NCI-H2196 treated with DMSO at 0.1 percent for 48 hours (cell line): Measurements from ENCODE around the gene SEC61B.
"Not testable (repeated sequence)": the region's sequence is repeated elsewhere in the genome, so short reads cannot be mapped to it uniquely, and the experiment has no call there.

Experiments used
- DNase-seq: peaks from one replicate; lab custom pipeline; 2025; ENCODE audit not compliant: unreplicated experiment; lab: John Stamatoyannopoulos, UW

SEC61B gene

DNA sequence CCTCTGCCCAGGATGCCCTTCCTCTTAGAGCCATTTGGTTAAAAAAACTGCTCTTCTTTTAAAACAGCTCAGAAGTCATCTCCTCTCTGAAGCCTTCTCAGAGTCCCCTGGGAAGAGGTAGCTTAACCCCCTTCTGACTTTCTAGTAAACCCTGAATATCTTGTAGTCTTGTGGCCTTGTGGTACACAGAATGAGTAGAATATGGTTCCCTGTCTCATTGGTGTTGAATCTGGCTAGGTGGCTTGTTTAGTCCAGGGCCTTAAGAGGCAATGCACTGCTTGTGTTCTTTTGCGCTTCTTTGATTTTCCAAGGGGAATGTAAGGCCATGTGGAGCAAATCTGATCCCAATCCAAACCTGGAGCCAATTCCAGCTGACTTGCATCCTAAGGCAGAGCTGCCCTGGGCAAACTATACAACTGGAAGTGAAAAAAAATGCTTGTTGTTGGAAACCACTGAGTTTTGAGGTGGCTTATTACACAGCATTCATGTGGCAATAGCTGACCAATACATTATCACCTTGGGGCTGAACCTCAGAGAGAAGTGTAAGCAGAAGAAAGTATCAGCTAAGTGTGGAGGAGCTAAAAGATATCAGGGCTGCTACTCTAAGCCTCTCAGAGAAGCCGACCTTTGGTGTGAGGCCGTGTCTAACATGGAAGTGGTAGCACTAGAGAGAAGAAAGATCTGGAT lies 31.3 kb upstream of the SEC61B start:
- no peak for DNase-seq

- no peak for DNase-seq
Measured at GRCh38 chr9:99192786-99193465, 29.2 kb upstream of the SEC61B start.

DNA sequence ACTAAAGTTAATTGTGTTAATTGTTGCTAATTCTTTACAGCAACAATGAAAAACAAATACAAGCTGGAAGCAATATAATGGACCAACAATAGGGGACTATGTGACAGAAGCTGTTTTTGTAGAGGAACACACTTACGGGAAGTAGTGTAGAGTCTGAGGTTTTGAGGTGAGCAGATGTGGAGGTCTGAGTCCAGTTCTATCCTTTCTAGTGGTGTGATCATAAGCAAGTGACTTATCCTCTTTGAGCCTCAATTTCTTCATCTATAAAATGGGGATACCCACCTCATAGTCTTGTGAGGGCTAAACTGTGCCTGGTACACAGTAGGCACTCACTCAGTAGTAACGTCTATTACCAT lies 28.6 kb upstream of the SEC61B start:
- DNase-seq: no peak

- DNase-seq: not testable (repeated sequence)
Measured at GRCh38 chr9:99196484-99196883, 25.6 kb upstream of the SEC61B start.

DNA sequence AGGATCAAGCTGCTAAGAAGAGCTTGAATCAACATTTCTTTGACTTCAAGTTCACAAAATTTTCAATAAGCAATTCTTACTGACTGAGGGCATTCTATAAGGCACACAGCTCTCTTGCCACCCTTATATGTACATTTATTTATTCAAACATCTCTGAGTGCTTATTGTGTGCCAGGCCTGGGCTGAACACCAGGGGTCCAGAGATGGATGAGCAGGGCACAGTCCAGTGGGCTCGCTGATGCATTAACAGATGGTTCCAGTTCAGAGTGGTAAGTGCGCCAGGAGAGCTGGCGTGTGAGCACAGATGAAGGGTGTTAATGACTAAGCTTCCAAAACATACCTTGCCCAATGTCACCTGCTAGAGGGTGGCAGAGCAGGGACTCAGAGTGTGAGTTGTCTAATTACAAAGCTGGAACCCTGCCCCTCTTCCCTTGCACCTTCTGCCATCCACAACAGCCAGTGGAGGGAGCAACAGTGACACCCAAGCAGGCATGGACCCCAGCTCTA lies 24.9 kb upstream of the SEC61B start:
- DNase-seq: no peak

GRCh38 chr9:99197987-99198386 lies 24.1 kb upstream of the SEC61B start:
- no peak for DNase-seq

DNA sequence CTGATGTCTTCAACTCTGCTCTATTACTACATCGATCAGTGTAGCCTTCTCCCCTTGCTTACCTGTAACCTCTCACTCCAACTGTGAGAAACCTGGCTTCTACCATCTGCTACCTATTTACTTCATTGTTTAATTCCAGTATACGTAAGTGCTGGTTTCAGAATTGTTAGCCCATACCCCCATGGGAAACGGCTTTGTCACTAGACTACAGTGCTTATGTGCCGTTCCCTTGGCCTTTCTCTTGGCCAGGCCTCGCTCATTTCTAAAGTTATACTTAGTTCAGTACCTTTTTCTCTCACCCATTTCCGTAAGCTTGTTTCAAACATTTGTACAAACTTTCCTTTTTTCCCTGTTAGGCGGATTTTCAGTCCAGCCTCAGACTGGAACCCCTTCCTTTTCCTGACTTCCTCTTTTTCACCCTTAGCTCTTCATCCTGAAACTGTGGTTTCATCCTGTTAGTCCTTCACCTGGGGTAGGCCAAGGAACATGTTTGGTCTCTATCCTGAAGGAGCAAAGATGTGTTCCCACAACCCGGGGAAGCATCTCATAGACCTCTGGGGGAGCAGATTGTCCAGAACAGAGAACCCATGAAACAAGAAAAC lies 22.0 kb upstream of the SEC61B start:
- DNase-seq: no peak

- no peak for DNase-seq
Measured at GRCh38 chr9:99201603-99202002, 20.5 kb upstream of the SEC61B start.

- DNase-seq: no peak
Measured at GRCh38 chr9:99210572-99210971, 11.5 kb upstream of the SEC61B start.

DNA sequence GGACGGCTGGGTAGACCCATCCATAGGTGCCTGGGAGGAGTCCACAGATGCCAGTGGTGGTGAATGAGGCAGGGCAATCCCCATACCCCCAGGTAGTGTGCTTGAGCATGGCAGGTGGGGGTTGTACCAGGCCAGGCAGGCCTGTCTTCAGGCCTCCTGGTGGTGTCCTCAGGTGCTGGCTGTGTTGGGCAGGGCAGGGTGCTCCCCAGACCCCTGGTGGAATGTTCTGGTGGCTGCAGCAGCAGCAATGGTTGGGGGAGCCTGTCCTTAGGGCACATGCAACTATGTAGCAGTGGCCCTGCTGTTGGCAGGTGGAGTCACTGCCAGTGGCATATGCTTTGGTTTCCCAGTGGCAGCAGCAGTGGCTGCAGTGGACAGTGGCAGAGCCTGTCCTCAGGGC lies 10.3 kb upstream of the SEC61B start:
- DNase-seq: no peak

GRCh38 chr9:99213197-99213596 lies 8.9 kb upstream of the SEC61B start:
- no peak for DNase-seq

DNA sequence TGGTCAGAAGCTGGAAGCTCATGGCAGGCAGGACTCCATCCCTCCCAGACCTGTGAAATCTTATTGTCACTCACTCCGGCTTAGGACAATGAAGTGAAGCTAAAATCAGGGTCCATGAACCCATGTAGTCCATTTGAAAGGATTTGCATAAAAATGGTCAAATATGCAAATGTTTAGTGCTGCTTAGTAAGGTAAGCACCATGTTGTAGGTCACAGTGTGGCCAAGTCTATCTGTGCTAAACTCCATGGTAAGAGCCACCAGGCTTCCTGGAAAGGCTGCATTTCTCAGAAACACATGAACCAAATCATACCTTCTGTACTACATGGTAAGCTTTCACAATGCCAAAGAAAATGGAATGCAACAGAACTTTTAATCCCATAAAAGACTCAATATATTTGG lies 6.0 kb upstream of the SEC61B start:
- DNase-seq: no peak

DNA sequence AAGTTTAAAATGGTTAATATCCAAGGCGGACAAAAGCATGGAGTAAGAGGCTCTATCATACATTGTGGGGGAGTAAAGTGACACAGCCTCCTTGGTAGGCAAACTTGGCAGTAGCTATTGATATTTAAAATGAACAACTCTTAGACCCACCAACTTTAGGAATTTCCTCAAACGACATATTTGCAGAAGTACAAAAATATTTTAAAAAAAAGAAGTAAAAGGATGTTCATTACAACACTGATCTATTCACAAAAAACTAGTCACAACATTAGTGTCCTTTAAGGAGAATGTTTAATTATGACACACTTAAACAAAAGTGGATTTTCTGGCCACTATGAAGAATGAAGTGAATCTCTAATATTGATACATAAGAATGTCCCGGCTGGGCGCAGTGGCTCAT lies 2.1 kb upstream of the SEC61B start:
- no peak for DNase-seq

DNA sequence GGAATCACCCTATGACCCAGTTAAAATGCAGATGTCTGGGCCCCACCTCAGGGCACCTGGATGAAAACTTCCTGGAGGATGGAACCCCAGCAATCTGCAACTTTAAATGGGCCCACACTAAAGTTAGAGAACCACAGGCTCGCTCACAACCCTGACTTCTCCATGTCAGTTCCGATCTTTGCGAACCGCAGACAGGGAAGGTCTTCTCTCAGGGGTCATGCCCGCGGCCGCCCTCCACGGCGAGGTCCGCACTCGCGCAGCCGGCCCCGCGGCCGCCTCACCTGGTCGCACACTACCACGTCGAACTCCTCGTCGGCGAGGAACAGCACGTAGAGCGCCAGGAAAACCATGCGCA lies 839 bp upstream of the SEC61B start:
- no peak for DNase-seq

DNA sequence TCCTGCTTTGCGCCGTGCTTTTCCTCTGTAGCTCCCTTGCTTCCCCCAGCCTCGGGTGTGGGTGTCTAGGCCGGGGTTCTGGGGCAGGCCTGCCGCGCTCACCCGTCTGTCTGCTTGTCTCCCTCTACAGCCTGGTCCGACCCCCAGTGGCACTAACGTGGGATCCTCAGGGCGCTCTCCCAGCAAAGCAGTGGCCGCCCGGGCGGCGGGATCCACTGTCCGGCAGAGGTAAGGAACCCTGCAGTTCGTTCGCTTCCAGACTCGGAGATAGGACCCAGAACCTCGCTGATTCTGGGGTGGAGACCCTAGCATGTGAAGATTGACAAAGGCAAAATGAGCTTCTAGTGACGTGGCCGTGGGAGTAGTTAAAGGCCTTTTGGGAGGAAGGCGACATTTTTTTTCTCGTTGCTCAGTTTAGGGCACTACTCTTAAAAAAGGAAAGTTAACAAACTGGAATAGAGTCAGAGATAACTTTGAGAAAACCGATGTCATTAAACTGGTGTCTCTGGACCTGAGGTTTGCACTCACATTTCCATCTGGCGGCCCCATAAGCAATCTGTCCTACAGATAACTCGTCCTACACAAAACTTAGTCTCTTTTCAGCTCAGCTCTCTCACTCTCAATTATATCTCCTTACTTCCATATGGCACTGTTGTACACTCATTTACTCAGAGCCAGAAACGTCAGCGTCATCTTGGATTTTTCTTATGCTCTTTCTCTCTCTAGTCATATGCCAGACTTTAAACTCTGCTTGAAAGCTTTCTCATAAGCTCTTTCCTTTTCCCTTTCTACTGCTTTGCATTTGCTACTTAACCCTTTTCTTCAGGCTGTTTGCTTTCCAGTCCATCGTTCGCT lies 561 bp downstream of the SEC61B start:
- no peak for DNase-seq

DNA sequence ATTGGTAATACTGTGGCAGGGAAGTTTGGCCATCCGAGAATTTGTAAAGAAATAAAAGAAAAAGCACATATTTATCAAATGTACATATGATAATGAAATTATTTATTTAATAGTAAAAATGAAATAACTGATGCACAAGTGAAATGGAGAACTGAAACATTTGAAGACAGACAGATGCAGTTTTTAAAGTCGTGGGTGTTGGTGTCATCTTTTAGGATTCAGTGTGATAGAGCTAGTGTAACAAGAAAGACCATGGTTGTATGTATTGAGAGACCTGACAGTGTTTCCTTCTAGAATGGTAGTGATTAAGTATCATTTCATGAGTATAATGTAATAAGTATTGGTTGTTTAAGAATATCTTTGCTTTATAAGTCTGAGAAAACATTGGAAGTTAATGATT lies 2.4 kb downstream of the SEC61B start:
- no peak for DNase-seq

- DNase-seq: no peak
Measured at GRCh38 chr9:99226054-99226453, 4.0 kb downstream of the SEC61B start.

GRCh38 chr9:99230206-99230605 lies 8.1 kb downstream of the SEC61B start:
- DNase-seq: no peak

DNA sequence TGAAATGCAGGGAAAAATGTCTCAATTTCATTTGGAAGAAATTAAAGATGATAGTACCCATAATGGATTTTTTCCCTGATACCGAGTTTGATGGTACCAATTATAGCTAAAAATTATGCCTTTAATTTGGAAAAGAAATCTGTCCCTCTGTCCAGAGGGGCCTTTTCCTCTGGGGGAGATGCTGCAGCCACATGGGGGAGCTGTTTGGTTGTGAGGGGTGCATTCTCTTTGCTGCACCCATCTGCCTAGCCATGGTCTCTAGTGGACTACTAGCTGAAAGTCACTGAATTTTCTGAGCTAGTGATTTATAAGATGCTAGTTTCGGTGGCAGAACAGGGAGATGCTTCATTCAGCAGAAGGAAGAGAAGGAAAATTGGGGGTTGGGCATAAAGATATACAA lies 9.6 kb downstream of the SEC61B start:
- DNase-seq: no peak

GRCh38 chr9:99234618-99235017 lies 12.5 kb downstream of the SEC61B start:
- DNase-seq: no peak

DNA sequence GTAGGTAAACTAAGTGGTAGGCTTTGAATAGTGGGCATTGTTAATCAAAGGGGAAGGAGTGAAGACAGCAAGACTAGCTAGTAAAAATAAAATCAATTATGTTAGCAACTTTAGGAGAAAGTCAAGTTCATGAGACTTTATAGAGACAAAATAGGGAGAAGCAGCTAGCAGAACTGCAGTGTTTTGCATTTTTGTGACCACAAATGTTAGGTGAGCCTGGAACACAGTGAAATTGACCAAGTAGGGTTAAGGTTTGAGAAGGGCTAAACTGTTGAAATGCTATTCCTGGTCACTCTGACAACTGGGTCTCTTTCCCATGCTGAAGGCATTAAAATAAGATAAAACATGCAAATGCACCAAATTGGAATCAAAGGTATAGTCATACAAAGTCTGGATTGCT lies 13.0 kb downstream of the SEC61B start:
- no peak for DNase-seq
